Measurements from ENCODE around the gene ZNF438. TPM values are rescaled to one million over a fixed set of nuclear protein-coding genes. Genes with fewer than 3 reads are reported as not detected.
"Not testable (repeated sequence)": the region's sequence is repeated elsewhere in the genome, so short reads cannot be mapped to it uniquely, and the experiment has no call there.

Gene ZNF438
- total RNA-seq, 4 donors from 2014 or later, result 3.7 to 8.3 (median 7.3) TPM

DNA sequence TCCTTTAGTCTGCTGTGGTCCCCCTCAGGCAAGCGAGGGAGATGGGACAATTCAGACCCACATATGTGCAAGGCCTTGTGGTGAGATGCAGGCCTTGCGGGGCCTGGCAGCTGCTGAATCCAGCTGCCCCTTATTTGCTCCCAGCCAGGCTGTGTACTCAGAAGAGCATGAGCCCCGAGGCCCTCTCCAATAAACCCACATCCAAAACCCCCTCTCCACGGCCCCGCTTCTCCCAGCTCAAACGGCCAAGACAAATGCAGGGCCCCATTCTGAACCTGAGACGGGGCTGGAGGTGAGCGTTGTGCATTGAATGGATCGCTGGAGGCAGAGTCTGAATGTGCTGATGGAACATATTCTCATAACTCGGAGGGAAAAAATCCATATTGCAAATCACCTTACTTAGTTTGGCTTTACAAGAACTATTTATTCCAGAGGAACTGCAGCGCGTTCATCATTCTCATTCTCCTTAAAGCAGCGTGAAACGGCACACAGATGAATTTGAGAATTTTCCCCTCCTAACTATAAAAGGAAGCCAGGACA lies 232.9 kb downstream of the ZNF438 start:
- Histone ChIP-seq H3K36me3 (no peaks in the 10 kb centered on the region), H3K27ac (no peak overlapping the region), H3K4me3 (no peak overlapping the region), H3K9me3 (no peaks in the 10 kb centered on the region), H3K27me3 (no peaks in the 10 kb centered on the region), H3K4me1 (no peaks in the 10 kb centered on the region)
- no peak for DNase-seq
- TF ChIP-seq CTCF (IDR thresholded peaks at IDR 0.05), result no peak
- TF ChIP-seq POLR2A (IDR thresholded peaks at IDR 0.05), result no peak

DNA sequence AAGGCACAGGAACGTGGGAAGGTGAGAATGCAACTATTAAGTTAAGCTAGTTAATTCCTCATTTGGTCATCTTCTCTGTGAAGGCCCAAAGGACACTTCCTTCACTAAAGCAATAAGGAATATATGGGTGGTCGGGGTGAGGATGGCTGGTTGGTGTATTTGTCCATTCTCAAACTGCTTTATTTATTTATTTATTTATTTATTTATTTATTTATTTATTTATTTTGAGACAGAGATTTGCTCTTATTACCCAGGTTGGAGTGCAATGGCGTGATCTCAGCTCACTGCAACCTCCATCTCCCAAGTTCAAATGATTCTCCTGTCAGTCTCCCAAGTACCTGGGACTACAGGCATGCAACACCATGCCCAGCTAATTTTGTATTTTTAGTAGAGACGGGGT lies 236.6 kb downstream of the ZNF438 start:
- not testable (repeated sequence) for H3K36me3 ChIP-seq, DNase-seq, H3K27ac ChIP-seq, H3K9me3 ChIP-seq, H3K4me1 ChIP-seq, H3K27me3 ChIP-seq, H3K4me3 ChIP-seq

Data from Peyer's patch (tissue), 4 donors.